Testis (tissue), 3 donors: ENCODE measurements around the gene PAM16. TPM values are rescaled to one million over a fixed set of nuclear protein-coding genes. Genes with fewer than 3 reads are reported as not detected.

Experiments
- DNase-seq: peaks from one replicate; pipeline ENCODE4 v3.0.0-alpha.2; 2019
- H3K27ac ChIP-seq, 2 donors: fragments of 200-600 bp; sonication (generic); one replicate each; pipeline ENCODE4 v1.5.1; 2019
- H3K27me3 ChIP-seq: fragments of 200-600 bp; sonication (generic); one replicate; pipeline ENCODE4 v1.5.1; 2019
- H3K36me3 ChIP-seq: fragments of 200-600 bp; sonication (generic); one replicate; pipeline ENCODE4 v1.5.1; 2017; ENCODE audit warnings: low read depth; ENCODE audit errors: missing control alignments
- H3K4me1 ChIP-seq: fragments of 200-600 bp; sonication (generic); one replicate; pipeline ENCODE4 v1.5.1; 2019
- H3K4me3 ChIP-seq, 2 donors: fragments of 200-600 bp; sonication (generic); one replicate each; pipeline ENCODE4 v1.5.1; 2017 to 2019
- H3K9me3 ChIP-seq: fragments of 200-600 bp; sonication (generic); one replicate; pipeline ENCODE4 v1.5.1; 2017
- POLR2A ChIP-seq: fragments of 450-650 bp; IDR thresholded peaks from one replicate; pipeline ENCODE4 v1.6.1; 2017; ENCODE audit warnings: antibody characterized with exemption, mild to moderate bottlenecking, moderate library complexity
- WGBS, 2 donors: methylation state at CpG; one replicate each; pipeline ENCODE4 v1.1.5; 2018; 5-methylcytosine and 5-hydroxymethylcytosine counted together
- intact Hi-C: fragments of 100-400 bp; cut with DNase I; formaldehyde crosslinking; loops from one replicate; pipeline ENCODE4 v1.15.1; 2023; ENCODE audit warnings: low total_unique reads
- polyA plus RNA-seq: library from polyadenylated mRNA; stranded (reverse); fragments of 350-450 nt; fragmentation: Illumina TruSeq; extraction: RNeasy Lipid Tissue Mini Kit (QIAGEN cat#74804); gene quantifications from one replicate; pipeline ENCODE4 v1.2.3, GENCODE V29; 2014; ENCODE audit warnings: low read depth, low replicate concordance; ENCODE audit not compliant: insufficient read depth
- total RNA-seq, 2 donors: library from RNA; depleted of rRNA; stranded (reverse); fragments of >200 nt; gene quantifications; one replicate each; pipeline ENCODE4 v1.2.3, GENCODE V29; 2016
- TF ChIP-seq, protein P1 (sequence below), 3 experiments: fragments of 450-650 bp in 2 of 3; fragments of 200-600 bp in 1 of 3; sonication (generic) in 1 of 3; IDR thresholded peaks; one replicate each; pipeline ENCODE4 v1.5.1; 2016 to 2019; ENCODE audit warnings: antibody characterized with exemption in 3 of 3, mild to moderate bottlenecking in 2 of 3, moderate library complexity in 1 of 3

PAM16 gene
- total and polyA plus RNA-seq, 3 donors from 2014 or later: 61.8 to 148 (median 126) TPM

DNA sequence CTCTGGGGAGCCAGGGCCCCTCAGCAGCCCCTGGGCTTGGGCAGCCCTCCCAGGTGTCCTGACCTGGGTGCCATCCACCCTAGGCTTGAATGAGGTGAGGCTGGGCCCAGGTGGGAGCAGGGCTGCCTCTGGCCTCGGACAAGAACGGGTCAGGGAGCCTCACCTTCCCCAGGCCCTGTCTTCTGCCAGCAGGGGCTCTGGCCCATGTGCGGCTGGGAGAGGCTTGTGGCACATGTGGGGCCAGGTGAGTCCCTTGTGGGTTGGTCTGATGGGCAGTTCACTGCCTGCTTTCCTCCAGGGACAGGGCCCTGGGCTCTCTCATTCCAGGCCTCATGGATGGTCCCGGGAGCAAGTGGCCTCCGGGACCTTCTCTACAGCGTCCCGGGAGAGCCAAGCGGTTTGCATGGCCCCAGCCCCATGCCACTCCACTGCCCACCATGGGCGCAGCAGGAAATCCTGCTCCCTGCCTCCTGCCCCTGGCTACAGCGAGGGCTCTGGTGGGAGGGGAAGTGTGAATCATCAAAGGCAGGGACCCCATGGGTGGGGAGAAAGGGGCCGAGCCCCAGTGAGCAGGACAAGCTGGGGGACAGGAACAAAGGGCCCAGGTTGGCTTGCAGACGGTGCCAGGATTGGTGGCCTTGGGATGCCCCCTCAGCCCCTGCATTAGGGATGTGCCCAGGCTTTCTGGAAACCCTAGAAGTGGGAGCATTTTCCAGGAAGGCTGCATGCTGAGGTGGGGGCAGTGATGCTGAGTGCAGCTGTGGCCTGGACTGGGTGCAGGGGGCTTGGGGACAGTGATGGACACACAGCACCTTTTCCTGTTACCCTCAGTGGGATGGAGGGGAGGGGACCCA, 32.7 kb upstream of the PAM16 start:
- no peaks in the 10 kb centered on the region for H3K9me3 ChIP-seq
- TF ChIP-seq, protein P1, sequence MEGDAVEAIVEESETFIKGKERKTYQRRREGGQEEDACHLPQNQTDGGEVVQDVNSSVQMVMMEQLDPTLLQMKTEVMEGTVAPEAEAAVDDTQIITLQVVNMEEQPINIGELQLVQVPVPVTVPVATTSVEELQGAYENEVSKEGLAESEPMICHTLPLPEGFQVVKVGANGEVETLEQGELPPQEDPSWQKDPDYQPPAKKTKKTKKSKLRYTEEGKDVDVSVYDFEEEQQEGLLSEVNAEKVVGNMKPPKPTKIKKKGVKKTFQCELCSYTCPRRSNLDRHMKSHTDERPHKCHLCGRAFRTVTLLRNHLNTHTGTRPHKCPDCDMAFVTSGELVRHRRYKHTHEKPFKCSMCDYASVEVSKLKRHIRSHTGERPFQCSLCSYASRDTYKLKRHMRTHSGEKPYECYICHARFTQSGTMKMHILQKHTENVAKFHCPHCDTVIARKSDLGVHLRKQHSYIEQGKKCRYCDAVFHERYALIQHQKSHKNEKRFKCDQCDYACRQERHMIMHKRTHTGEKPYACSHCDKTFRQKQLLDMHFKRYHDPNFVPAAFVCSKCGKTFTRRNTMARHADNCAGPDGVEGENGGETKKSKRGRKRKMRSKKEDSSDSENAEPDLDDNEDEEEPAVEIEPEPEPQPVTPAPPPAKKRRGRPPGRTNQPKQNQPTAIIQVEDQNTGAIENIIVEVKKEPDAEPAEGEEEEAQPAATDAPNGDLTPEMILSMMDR (IDR thresholded peaks at IDR 0.05): no peak
- TF ChIP-seq POLR2A: no peak
- peaks cover 38% of the 10 kb centered on the region for H3K4me1 ChIP-seq
- no peaks in the 10 kb centered on the region for H3K27me3 ChIP-seq
- H3K27ac ChIP-seq: no peak overlapping the region
- no peaks in the 10 kb centered on the region for H3K36me3 ChIP-seq
- no peak for DNase-seq
- WGBS, 2 donors: 80% methylated on average over 4 to 9 of the region's 12 CpGs
- intact Hi-C loops: no loop called here
- H3K4me3 ChIP-seq: no peak overlapping the region

DNA sequence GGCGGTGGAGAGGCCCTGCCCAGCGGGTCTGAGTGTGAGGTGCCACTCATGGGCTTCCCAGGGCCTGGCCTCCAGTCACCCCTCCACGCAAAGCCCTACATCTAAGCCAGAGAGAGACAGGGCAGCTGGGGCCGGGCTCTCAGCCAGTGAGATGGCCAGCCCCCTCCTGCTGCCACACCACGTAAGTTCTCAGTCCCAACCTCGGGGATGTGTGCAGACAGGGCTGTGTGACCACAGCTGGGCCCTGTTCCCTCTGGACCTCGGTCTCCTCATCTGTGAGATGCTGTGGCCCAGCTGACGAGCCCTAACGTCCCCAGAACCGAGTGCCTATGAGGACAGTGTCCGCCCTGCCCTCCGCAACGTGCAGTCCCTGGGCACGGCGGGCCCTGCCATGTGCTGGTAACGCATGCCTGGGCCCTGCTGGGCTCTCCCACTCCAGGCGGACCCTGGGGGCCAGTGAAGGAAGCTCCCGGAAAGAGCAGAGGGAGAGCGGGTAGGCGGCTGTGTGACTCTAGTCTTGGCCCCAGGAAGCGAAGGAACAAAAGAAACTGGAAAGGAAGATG, 31.8 kb upstream of the PAM16 start:
- no peak for TF ChIP-seq POLR2A
- TF ChIP-seq, protein P1 (IDR thresholded peaks at IDR 0.05): no peak
- no peak overlapping the region for H3K4me3 ChIP-seq
- no peaks in the 10 kb centered on the region for H3K9me3 ChIP-seq
- no peak overlapping the region for H3K27ac ChIP-seq
- H3K36me3 ChIP-seq: no peaks in the 10 kb centered on the region
- intact Hi-C loops: no loop called here
- 81 to 93% methylated on average over 21 of the region's 21 CpGs for WGBS, 2 donors
- H3K27me3 ChIP-seq: no peaks in the 10 kb centered on the region
- H3K4me1 ChIP-seq: peaks cover 43% of the 10 kb centered on the region
- DNase-seq: no peak

DNA sequence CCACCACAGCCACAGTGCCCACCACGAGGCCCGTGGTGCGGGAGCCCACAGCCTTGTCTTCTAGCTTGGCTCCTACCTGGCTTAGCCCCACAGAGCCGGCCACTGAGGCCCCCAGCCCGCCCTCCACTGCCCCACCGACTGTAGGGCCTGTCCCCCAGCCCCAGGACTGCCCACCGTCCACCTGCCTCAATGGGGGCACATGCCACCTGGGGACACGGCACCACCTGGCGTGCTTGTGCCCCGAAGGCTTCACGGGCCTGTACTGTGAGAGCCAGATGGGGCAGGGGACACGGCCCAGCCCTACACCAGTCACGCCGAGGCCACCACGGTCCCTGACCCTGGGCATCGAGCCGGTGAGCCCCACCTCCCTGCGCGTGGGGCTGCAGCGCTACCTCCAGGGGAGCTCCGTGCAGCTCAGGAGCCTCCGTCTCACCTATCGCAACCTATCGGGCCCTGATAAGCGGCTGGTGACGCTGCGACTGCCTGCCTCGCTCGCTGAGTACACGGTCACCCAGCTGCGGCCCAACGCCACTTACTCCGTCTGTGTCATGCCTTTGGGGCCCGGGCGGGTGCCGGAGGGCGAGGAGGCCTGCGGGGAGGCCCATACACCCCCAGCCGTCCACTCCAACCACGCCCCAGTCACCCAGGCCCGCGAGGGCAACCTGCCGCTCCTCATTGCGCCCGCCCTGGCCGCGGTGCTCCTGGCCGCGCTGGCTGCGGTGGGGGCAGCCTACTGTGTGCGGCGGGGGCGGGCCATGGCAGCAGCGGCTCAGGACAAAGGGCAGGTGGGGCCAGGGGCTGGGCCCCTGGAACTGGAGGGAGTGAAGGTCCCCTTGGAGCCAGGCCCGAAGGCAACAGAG, 31.0 kb upstream of the PAM16 start:
- DNase-seq: no peak
- no peaks in the 10 kb centered on the region for H3K9me3 ChIP-seq
- intact Hi-C loops: no loop called here
- H3K4me1 ChIP-seq: peaks cover 44% of the 10 kb centered on the region
- no peak overlapping the region for H3K27ac ChIP-seq
- H3K27me3 ChIP-seq: no peaks in the 10 kb centered on the region
- no peak overlapping the region for H3K4me3 ChIP-seq
- TF ChIP-seq, protein P1 (IDR thresholded peaks at IDR 0.05): no peak
- TF ChIP-seq POLR2A: no peak
- no peaks in the 10 kb centered on the region for H3K36me3 ChIP-seq
- WGBS, 2 donors: 82 to 96% methylated on average over 10 to 53 of the region's 55 CpGs

DNA sequence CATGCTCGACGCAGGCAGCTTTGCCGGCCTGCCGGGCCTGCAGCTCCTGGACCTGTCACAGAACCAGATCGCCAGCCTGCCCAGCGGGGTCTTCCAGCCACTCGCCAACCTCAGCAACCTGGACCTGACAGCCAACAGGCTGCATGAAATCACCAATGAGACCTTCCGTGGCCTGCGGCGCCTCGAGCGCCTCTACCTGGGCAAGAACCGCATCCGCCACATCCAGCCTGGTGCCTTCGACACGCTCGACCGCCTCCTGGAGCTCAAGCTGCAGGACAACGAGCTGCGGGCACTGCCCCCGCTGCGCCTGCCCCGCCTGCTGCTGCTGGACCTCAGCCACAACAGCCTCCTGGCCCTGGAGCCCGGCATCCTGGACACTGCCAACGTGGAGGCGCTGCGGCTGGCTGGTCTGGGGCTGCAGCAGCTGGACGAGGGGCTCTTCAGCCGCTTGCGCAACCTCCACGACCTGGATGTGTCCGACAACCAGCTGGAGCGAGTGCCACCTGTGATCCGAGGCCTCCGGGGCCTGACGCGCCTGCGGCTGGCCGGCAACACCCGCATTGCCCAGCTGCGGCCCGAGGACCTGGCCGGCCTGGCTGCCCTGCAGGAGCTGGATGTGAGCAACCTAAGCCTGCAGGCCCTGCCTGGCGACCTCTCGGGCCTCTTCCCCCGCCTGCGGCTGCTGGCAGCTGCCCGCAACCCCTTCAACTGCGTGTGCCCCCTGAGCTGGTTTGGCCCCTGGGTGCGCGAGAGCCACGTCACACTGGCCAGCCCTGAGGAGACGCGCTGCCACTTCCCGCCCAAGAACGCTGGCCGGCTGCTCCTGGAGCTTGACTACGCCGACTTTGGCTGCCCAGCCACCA, 30.2 kb upstream of the PAM16 start:
- Histone ChIP-seq H3K27ac (no peak overlapping the region), H3K36me3 (no peaks in the 10 kb centered on the region), H3K9me3 (no peaks in the 10 kb centered on the region), H3K27me3 (no peaks in the 10 kb centered on the region), H3K4me3 (no peak overlapping the region), H3K4me1 (peaks cover 44% of the 10 kb centered on the region)
- TF ChIP-seq, protein P1 (IDR thresholded peaks at IDR 0.05): no peak
- TF ChIP-seq POLR2A: no peak
- DNase-seq: no peak
- intact Hi-C loops: no loop called here
- 86 to 95% methylated on average over 25 to 47 of the region's 59 CpGs for WGBS, 2 donors
